Right lobe of liver (tissue), 6 donors: ENCODE data around the gene CCDC102A. TPM values are rescaled to one million over a fixed set of nuclear protein-coding genes. Genes with fewer than 3 reads are reported as not detected.

ENCODE experiments used
- ATAC-seq, 4 donors: fragments of 200-7000 bp; cut with Tn5 transposase; one replicate each; pipeline ENCODE4 v1.9.1; 2020; ENCODE audit warnings: mild to moderate bottlenecking in 4 of 4, moderate library complexity in 4 of 4
- DNase-seq, 3 donors: peaks; one replicate each; pipeline ENCODE4 v3.0.0-alpha.2; 2020
- H3K27ac ChIP-seq, 3 donors: fragments of 200-600 bp; one replicate each; pipeline ENCODE4 v1.8.0; 2022
- H3K27me3 ChIP-seq, 2 donors: fragments of 200-600 bp; one replicate each; pipeline ENCODE4 v1.8.0; 2022
- H3K36me3 ChIP-seq, 4 donors: fragments of 200-600 bp; sonication (generic) in 1 of 4; one replicate each; pipeline versions ENCODE4 v1.5.1 to v1.8.0; 2017 to 2022; ENCODE audit warnings: control low read depth in 1 of 4
- H3K4me1 ChIP-seq, 4 donors: fragments of 200-600 bp; sonication (generic) in 1 of 4; one replicate each; pipeline versions ENCODE4 v1.5.1 to v1.8.0; 2017 to 2022; ENCODE audit warnings: control low read depth in 1 of 4
- H3K4me3 ChIP-seq, 3 donors: fragments of 200-600 bp; one replicate each; pipeline ENCODE4 v1.8.0; 2022
- H3K9me3 ChIP-seq, 4 donors: fragments of 200-600 bp; sonication (generic) in 1 of 4; one replicate each; pipeline versions ENCODE4 v1.5.1 to v1.8.0; 2017 to 2022; ENCODE audit warnings: control low read depth in 1 of 4
- POLR2A ChIP-seq: fragments of 450-650 bp; IDR thresholded peaks from one replicate; pipeline ENCODE4 v1.6.1; 2017; ENCODE audit warnings: antibody characterized with exemption, mild to moderate bottlenecking
- WGBS: methylation state at CpG from one replicate; pipeline ENCODE4 v1.1.6; 2018; ENCODE audit warnings: low coverage, low lambda C conversion rate; ENCODE audit not compliant: insufficient coverage; ENCODE audit errors: missing lambda C conversion rate; 5-methylcytosine and 5-hydroxymethylcytosine counted together
- intact Hi-C, 2 donors: fragments of 100-400 bp; cut with DNase I; formaldehyde crosslinking; loops; one replicate each; pipeline versions ENCODE4 v1.11.2 to v1.14.1; 2022
- total RNA-seq, 6 experiments: library from RNA; depleted of rRNA in 2 of 6; stranded (reverse); fragments of >200 nt in 2 of 6; fragmentation: NEBNext Ultra II Directional in 3 of 6; extraction: Animal tissue kit (Norgen Biotek cat#: 25700) in 3 of 6; gene quantifications; one replicate each; pipeline versions ENCODE4 v1.1.0 to v1.2.4, GENCODE V29; 2016 to 2023
- TF ChIP-seq, protein P1 (sequence below), 4 donors: fragments of 200-600 bp in 3 of 4; fragments of 450-650 bp in 1 of 4; IDR thresholded peaks; one replicate each; pipeline versions ENCODE4 v1.5.1 to v1.8.0; 2016 to 2022; ENCODE audit warnings: antibody characterized with exemption in 4 of 4, mild to moderate bottlenecking in 2 of 4
- donor health status: DM: no; HTN: yes; CAD: no.
- donor health status: DM: no; HTN: no; CAD: no.
- donor health status: DM: no; HTN: no; CAD: no.
- donor health status: DM: no; HTN: yes; CAD: no.
- donor health status: DM: no; HTN: yes; CAD: no.

CCDC102A gene
- total RNA-seq, 6 experiments from 2014 or later = 0.97 to 1.9 (median 1.2) TPM

DNA sequence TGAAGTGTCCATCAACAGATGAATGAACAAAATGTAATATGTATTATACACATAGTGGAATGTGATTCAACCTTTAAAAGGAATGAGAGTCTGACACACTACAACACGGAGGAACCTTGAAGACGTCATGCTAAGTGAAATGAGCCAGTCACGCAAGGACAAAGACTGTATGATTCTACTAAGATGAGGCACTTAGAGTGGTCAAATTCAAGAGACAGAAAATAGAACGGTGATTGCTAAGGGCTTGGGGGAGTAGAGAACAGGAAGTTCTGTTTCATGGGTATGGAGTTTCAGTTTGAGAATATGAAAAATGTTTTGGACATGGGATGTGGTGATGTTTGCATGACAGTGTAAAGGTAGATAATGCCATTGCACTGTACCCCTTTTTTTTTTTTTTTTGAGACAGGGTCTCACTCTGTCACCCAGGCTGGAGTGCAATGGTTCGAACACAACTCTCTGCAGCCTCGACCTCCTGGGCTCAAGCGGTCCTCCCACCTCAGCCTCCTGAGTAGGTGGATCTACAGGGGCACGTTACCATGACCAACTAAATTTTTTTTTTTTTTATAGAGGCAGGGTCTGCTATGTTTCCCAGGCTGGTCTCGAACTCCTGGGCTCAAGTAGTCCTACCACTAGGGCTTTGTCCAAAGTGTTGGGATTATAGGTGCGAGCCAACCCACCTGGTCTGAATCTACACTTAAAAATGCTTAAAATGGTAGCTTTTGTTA, 2.9 kb upstream of the CCDC102A start:
- Histone ChIP-seq H3K4me3 (no peak overlapping the region), H3K9me3 (no peaks in the 10 kb centered on the region), H3K4me1 (no peaks in the 10 kb centered on the region), H3K36me3 (no peaks in the 10 kb centered on the region), H3K27ac (no peak overlapping the region), H3K27me3 (no peaks in the 10 kb centered on the region)
- WGBS = 60% methylated on average over 9 of the region's 10 CpGs
- DNase-seq = peak in 1 of 3 donors; percentile 12
- intact Hi-C loops = no loop called here
- no peak for ATAC-seq
- no peak for TF ChIP-seq POLR2A
- TF ChIP-seq, protein P1, sequence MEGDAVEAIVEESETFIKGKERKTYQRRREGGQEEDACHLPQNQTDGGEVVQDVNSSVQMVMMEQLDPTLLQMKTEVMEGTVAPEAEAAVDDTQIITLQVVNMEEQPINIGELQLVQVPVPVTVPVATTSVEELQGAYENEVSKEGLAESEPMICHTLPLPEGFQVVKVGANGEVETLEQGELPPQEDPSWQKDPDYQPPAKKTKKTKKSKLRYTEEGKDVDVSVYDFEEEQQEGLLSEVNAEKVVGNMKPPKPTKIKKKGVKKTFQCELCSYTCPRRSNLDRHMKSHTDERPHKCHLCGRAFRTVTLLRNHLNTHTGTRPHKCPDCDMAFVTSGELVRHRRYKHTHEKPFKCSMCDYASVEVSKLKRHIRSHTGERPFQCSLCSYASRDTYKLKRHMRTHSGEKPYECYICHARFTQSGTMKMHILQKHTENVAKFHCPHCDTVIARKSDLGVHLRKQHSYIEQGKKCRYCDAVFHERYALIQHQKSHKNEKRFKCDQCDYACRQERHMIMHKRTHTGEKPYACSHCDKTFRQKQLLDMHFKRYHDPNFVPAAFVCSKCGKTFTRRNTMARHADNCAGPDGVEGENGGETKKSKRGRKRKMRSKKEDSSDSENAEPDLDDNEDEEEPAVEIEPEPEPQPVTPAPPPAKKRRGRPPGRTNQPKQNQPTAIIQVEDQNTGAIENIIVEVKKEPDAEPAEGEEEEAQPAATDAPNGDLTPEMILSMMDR (IDR thresholded peaks at IDR 0.05) = no peak

DNA sequence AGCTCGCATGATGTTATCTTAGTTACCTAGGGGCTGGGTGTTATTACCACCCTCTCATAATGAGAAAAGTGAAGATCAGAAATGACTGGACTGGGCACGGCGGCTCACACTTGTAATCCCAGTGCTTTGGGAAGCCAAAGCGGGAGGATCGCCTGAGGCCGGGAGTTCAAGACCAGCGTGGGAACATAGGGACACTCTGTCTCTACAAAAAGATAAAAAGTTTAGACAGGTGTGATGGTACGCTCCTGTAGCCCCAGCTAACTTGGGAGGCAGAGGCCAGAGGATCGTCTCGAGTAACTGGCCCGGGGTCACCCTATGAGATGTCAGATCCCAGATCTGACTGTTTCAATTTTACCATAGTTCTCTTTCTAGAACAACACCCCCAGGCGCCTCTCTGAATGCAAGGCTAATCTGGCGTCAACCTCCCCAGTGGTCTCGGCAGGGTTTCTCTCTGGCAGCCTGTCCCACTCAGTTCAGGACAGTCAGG, 1.9 kb upstream of the CCDC102A start:
- TF ChIP-seq POLR2A = no peak
- TF ChIP-seq, protein P1 (IDR thresholded peaks at IDR 0.05) = no peak
- intact Hi-C loops = no loop called here

DNA sequence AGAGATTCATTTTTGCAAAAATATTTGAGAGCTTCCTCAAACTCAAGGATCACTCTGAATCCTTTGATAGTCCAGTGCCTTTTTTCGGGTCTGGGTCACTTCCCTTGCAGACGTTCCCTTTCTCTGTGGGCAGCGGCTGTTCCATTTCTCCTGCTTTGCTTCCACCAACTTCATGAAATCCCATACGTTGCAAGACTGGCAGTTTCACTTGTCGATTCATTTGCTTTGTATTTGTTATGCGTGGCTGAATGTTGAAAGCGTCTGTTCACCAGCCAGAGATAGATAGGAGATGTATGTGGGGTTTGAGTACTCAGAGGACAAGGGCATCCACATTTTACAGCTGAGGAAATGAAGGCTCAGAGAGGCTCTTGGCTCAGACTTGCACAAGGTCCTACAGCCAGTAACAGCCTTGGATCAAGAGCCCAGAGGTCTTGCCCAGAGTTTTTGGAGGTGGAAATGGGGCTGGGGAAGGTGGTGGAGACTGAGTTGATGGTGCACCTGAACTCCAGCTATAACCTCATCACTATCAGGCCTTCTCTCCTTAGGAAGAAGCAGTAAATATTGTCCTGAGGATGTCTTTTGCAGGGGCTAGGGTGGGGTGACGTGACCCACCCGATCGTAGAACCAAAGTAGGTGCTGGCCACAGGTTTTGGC, 1.3 kb upstream of the CCDC102A start:
- no peaks in the 10 kb centered on the region for H3K9me3 ChIP-seq
- H3K27me3 ChIP-seq = no peaks in the 10 kb centered on the region
- no peak overlapping the region for H3K4me3 ChIP-seq
- TF ChIP-seq, protein P1 (IDR thresholded peaks at IDR 0.05) = no peak
- no peak for TF ChIP-seq POLR2A
- intact Hi-C loops = no loop called here
- 42% methylated on average over 8 of the region's 10 CpGs for WGBS
- H3K4me1 ChIP-seq = no peaks in the 10 kb centered on the region
- no peak overlapping the region for H3K27ac ChIP-seq
- DNase-seq = peak in 2 of 3 donors; percentile 7 to 25
- no peaks in the 10 kb centered on the region for H3K36me3 ChIP-seq
- ATAC-seq = no peak

More for the DNA sequence above, 1.9 kb upstream of the CCDC102A start:
- no peak for ATAC-seq
- Histone ChIP-seq H3K36me3 (no peaks in the 10 kb centered on the region), H3K4me3 (no peak overlapping the region), H3K27me3 (no peaks in the 10 kb centered on the region), H3K4me1 (no peaks in the 10 kb centered on the region), H3K27ac (no peak overlapping the region), H3K9me3 (no peaks in the 10 kb centered on the region)
- WGBS = 70% methylated on average over 4 of the region's 14 CpGs
- peak in 2 of 3 donors; percentile 19 to 40 for DNase-seq

DNA sequence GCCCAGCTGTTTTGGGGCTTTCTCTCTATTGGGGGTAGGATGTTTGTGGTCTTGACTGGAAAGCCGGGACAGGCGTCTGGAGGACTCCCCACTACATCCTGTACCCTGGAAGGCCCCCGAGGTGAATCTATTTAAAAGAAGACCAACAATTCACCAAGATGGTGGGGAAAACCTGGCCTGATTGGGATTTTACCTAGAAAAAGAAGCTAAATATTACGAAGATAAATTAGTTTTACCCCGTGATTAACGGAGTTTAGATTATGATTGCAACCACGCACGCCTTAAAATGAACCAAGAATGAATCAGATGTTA, 779 bp upstream of the CCDC102A start:
- no peak for TF ChIP-seq POLR2A
- TF ChIP-seq, protein P1 (IDR thresholded peaks at IDR 0.05) = no peak
- no peak for ATAC-seq
- Histone ChIP-seq H3K4me3 (peak overlapping the region; percentile 80 to 89 (median 86)), H3K4me1 (no peaks in the 10 kb centered on the region), H3K36me3 (no peaks in the 10 kb centered on the region), H3K27ac (no peak overlapping the region), H3K27me3 (no peaks in the 10 kb centered on the region), H3K9me3 (no peaks in the 10 kb centered on the region)
- 41% methylated on average over 8 of the region's 8 CpGs for WGBS
- intact Hi-C loops = no loop called here
- DNase-seq = no peak
